Measurements from ENCODE around the gene KLHL2. TPM values are rescaled to one million over a fixed set of nuclear protein-coding genes. Genes with fewer than 3 reads are reported as not detected.

Gene KLHL2
- total and polyA plus RNA-seq, 2 experiments from 2014 or later: 7.1 to 14.8 TPM

DNA sequence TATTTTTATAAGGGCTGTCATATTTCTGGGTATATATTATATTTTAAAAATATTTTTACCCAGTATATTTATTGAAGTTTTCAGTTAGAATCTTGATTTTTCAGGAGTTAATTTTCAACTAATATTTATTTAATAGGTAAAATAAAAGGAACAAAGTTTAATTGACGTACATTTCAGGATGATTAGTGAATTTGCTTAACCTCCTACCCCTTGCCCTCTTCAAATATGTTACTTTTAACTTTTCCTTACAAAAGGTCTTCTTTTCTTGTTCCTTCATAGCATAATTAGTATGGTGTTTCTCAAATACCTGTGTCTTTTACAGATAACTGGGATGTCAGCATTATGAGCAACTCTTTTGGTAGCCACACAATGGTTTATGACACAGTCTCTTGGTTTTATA lies 95.3 kb downstream of the KLHL2 start:
- Mint-ChIP-seq H3K27ac (no peak overlapping the region), H3K9me3 (no peaks in the 10 kb centered on the region), H3K27me3 (ENCODE audit: insufficient read depth, low read depth, poor library complexity) (no peaks in the 10 kb centered on the region), H3K4me1 (no peaks in the 10 kb centered on the region), H3K4me3 (no peak overlapping the region), H3K36me3 (ENCODE audit: low read depth) (0 out of 3 replicates have a peak, but pooled peaks cover 5% of the 10 kb centered on the region)
- no peaks in the 10 kb centered on the region for H3F3A ChIP-seq (replicated peaks; ENCODE audit: low read depth)
- H3K4me2 ChIP-seq: no peak overlapping the region
- no peaks in the 10 kb centered on the region for H3K9me2 ChIP-seq (ENCODE audit: insufficient read depth)
- no peak overlapping the region for H3K4me3 ChIP-seq
- TF ChIP-seq REST (IDR thresholded peaks at IDR 0.05; ENCODE audit: unreplicated experiment): no peak
- TF ChIP-seq NANOG (IDR thresholded peaks at IDR 0.05; ENCODE audit: borderline replicate concordance): no peak
- no peak for TF ChIP-seq STAT1 (IDR thresholded peaks at IDR 0.05; ENCODE audit: unreplicated experiment)
- no peak for TF ChIP-seq ZNF462 (CRISPR knock-in tag; IDR thresholded peaks at IDR 0.05)
- TF ChIP-seq ZNF331 (CRISPR knock-in tag; IDR thresholded peaks at IDR 0.05; ENCODE audit: low read depth): no peak
- no peak for TF ChIP-seq JUNB (IDR thresholded peaks at IDR 0.05; ENCODE audit: unreplicated experiment)
- TF ChIP-seq EZH2phosphoT487 (IDR thresholded peaks at IDR 0.05; ENCODE audit: unreplicated experiment): no peak
- H3K79me2 ChIP-seq (replicated peaks; ENCODE audit: insufficient read depth): no peaks in the 10 kb centered on the region
- H3K36me3 ChIP-seq (ENCODE audit: insufficient read depth): no peaks in the 10 kb centered on the region
- DNase-seq (ENCODE audit: low spot score) (no peak), ATAC-seq (no peak)
- no peaks in the 10 kb centered on the region for H4K20me1 ChIP-seq (replicated peaks; ENCODE audit: insufficient read depth)
- H3K27ac ChIP-seq (ENCODE audit: low read depth): no peak overlapping the region
- H2AFZ ChIP-seq: no peak overlapping the region
- H3K27me3 ChIP-seq (ENCODE audit: insufficient read depth): no peaks in the 10 kb centered on the region
- H3K4me1 ChIP-seq (ENCODE audit: insufficient read depth): no peaks in the 10 kb centered on the region

All from GM23338 (cell line).